RPMI8226 (cell line): ENCODE measurements around the gene NUP54.
A peak's percentile ranks its signal among the peaks of the same experiment; 100 is the strongest.

ENCODE experiments used
- DNase-seq: peaks from one replicate; pipeline ENCODE4 v3.0.0-alpha.2; 2015

NUP54 gene

DNA sequence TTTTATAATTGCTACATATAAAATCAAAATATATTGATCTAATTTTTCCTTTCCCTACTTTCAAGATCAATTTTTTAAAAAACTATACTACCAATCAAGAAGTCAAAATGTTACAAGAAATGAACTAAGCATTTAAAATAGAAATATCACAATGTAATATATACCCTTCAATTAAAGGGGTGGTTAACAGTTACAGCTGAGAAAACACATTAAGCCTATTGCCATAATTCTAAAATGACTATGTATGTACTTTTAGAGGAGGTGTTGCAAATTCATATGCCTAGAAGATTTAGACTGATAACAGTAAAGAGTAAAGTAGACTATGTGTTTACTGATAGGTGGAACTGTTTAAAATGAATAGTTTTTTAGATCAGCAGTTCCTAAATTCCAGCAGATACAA, 3.7 kb downstream of the NUP54 start:
- DNase-seq: no peak

- DNase-seq: no peak
Measured at GRCh38 chr4:76141241-76141640, 7.0 kb downstream of the NUP54 start.

DNA sequence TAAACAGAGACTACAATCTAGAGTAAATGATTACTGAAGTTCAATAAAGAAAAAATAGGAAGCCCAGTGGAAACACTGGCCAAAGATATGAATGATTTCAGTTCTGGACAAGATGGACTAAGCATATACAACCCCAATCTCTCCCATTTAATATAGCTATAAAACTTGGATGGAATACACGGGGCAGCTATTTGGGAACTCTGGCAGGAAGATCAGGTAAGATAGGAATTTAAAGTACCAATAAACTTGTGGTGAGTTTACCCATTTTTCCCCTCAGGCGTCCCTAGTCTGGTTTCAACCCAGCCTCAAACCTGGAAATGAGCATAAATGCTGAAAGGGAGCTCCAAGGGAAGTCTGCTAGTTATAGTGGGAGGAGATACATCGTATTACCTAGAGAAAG, 20.4 kb downstream of the NUP54 start:
- DNase-seq: no peak

DNA sequence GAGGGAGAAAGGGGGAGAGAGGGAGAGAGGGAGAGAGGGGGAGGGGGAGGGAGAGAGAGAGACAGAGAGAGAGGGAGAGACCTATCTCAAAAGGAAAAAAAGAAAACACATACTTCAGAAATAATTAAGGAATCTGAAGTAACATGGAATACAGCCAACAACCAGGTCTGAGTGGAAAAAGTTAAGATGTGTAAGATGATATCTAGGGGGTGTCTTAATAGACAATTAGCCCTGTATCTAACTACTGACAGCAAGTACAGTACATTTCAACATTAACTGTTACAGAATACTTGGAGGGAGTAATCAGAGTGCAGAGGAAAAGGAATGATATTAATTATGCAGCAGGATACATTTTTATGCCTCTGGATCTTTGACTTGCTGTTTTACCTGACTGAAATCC, 22.4 kb downstream of the NUP54 start:
- DNase-seq: no peak

- no peak for DNase-seq
Measured at GRCh38 chr4:76120199-76120598, 28.0 kb downstream of the NUP54 start.

GRCh38 chr4:76117536-76117935, 30.7 kb downstream of the NUP54 start:
- DNase-seq: no peak

DNA sequence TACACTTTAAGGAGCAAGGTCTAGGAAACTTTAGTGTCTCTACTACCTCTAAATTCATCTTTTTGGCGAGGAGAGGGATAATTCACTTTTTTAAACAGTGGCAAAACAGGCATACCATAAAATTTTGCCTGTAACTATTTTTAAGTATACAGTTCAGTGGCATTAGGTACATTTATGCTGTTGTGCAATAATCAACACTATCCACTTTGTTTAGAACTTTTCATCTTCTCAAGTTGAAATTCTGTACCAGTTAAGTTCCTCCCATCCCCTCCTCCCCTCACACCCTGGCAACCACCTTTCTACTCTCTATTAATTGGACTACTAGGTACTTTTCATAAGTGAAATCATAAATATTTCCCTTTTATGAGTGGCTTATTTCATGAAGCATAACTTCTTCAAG, 31.4 kb downstream of the NUP54 start:
- DNase-seq: no peak

DNA sequence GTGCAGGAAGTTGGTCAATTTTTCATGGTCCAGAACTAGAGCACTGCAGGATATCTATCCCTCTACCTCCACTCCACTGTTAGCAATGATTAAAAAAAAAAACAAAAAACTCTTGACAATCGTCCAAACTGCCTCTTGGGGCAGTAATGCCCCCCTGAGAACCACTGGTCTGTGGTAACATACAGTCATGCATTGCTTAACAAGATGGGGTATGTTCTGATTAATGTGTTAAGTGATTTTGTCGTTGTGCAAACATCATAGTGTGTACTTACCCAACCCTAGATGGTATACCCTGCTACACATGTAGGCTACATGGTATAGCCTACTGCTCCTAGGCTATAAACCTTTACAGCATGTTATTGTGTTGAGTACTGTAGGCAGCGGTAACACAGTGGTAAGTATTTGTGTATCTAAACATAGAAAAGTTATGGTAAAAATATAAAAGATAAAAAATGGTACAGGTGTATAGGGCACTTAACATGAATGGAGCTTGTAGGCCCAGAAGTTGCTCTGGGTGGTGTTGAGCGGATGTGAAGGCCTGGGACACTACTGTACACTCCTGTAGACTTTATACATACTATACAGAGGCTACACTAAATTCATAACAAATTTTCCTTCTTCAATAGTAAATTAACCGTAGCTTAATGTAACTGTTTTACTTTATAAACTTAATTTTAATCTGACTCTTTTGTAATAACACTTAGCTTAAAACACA, 39.6 kb downstream of the NUP54 start:
- peak; percentile 10 for DNase-seq

- no peak for DNase-seq
Measured at GRCh38 chr4:76106442-76106841, 41.8 kb downstream of the NUP54 start.

DNA sequence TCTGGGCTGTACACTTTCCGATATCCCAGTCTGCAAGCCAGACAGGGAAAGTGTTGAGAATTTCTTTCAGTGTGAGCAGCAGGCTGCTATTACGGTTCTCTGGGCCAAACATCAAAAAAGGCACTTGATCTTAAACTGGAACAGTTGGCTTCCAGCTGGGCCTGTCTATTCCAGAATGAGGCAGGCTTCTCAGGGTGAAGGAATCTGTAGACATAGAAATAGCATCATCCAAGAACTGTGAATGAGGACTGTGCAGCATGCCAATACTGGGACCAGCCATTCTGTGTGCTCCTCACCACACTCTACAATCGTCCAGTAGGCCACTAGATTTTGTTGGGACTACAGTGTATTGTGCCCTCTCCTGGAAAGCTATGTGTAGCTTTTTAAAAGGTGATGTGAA, 42.5 kb downstream of the NUP54 start:
- DNase-seq: no peak

- no peak for DNase-seq
Measured at GRCh38 chr4:76096076-76096475, 52.1 kb downstream of the NUP54 start.

- DNase-seq: no peak
Measured at GRCh38 chr4:76095568-76095967, 52.6 kb downstream of the NUP54 start.

- no peak for DNase-seq
Measured at GRCh38 chr4:76091052-76091451, 57.1 kb downstream of the NUP54 start.

DNA sequence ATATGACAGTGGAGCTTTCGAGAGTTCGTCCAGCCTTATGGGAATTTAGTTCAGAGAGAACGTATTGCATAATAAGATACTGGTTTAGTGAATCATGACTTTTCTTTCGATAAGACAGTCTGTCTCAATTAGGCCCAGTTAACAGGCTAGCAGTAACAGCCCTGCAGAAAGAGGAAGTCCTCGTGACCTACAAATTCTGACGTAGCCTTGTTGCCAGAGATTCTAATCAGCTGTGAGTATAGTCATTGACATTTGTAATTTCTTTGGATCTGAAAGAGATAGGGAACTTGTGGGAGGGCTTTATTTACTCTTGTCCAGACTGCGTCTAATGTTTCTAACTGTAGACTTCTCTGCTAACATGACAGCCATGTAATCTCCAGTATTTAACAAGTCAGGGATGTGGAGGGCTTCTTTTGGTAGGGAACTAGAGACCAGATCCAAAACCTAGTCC, 57.9 kb downstream of the NUP54 start:
- peak; percentile 39 for DNase-seq

DNA sequence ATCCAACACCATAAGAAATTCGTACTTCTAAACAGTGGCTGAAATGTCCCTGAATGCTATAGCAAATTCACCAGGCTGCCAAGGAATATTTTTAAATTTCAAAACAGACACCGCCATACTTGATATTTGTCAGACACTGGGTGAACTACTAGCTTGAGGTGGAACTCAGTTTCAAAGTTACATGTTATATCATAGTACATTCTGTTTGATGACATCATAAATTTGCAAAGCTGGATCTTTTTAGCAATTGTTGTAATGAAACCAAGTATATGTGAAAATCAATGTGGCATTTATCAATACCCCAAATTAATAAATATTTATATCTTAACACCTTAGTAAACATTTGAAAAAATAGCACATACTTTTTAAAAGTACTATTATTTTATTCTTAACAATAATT, 59.5 kb downstream of the NUP54 start:
- no peak for DNase-seq

DNA sequence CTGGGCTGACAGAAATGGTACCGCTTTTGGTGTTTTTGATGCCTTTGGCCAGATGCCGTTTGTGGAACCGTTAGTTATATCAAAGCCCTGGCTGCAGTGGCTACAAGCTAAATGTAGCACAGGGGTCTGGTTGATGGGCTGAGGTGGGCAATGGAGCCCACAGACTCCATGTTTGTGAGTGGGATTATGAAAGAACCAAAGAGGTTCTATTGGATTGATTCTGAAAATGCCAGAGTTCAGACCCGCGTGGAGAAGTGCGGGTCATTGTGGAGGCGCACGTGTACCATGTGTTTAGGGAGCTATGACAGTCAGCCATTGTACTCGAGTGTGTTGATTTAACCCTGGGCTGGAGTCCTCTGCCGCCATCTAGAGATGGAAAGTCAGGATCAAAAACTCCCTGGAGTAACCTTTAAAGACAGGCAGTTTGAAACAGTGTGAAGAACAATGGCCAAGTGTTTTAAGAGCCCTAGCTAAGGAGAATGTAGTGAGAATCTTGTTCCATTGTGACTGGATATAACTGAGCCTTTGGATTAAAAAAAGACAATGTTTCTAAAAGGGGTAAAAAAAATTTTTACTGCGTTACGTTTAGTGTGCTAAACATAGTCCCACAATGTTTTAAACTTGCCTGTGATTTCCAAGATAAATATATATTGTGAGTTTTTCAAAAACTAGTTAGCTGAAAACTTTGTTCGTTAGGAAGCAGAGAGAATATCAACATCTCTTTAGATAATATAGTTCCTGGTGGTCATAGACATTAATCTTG, 61.0 kb downstream of the NUP54 start:
- peak; percentile 68 for DNase-seq

DNA sequence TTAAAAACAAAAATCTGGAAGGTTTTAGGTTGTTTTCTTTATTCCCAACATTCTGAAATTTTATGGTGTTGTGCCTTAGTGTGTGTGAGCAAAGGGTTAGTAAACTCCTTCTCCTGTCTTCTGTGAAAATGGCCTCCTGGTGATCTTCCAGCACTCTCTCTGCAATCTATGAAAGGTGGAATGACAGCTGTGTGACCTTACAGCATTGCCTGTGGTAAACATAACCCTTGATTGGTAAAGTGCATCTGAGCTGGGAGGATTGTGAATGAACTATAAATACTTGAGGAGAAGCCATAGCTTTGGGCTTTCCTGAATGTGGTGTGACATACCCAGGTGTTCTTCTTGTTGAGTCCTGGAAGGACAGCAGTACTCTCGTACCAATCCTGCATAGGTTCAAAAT, 63.7 kb downstream of the NUP54 start:
- DNase-seq: no peak

- DNase-seq: no peak
Measured at GRCh38 chr4:76083386-76083988, 64.7 kb downstream of the NUP54 start.

DNA sequence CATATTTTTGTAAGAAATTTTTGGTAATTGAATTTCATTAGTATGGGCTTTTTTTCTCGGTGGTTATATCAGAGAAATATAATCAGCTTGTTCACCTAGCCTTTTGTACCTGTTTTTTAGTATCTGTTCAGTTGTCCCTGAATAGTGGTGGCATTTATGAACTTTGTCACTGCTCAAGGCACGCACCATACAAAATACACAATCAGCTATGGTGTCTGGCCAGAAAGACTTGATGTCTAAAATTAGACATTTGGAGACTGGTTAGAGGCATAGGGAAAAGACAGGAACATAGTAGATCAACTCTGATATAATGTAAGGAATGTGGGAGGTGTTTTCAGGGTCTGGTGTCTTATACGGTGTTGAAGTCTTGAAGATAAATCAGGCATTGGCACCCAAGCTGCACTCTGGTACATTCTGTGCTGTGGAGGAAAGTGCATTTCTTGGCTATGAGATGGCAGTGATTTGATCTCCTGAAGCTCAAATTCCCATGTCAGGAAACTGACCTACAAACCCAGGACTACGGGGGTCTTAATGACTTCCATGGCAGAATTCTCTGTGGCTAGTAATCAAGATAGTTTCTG, 70.1 kb downstream of the NUP54 start:
- DNase-seq: no peak

DNA sequence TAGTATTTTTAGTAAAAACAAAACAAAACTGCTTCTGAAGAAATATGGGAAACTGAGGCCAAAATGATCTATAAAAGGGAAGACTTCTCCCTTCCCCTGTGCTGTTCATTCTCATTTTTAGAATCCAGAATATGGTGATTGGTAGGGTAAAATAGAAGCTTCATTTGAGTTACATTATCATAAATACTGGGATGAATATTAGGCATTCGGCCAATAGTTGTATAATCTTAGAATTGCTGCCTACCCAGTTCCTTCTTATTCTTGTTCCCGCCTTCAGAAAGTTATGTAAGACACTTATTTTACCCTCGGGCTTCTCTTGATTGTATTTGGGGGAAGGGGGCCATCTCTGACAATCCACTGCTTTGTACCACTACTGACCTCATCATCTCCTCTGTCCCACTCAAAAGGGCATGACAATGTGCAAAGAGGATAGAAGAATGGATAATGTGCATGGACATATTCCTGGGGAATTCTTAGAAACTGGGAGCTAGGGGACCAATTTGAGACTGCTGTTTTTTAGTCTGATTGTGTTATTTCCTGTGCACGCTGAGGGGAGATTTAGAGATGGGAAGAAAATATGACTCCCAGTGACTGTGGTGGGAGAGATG, 73.1 kb downstream of the NUP54 start:
- DNase-seq: no peak

GRCh38 chr4:76074468-76074867, 73.7 kb downstream of the NUP54 start, which contains the start of gene ART3:
Gene ART3 (plus strand): TSS chr4:76074709. CDS start chr4:76075890, 1,181 bp downstream.
- no peak for DNase-seq

GRCh38 chr4:76072760-76073159, 75.4 kb downstream of the NUP54 start:
- DNase-seq: no peak

DNA sequence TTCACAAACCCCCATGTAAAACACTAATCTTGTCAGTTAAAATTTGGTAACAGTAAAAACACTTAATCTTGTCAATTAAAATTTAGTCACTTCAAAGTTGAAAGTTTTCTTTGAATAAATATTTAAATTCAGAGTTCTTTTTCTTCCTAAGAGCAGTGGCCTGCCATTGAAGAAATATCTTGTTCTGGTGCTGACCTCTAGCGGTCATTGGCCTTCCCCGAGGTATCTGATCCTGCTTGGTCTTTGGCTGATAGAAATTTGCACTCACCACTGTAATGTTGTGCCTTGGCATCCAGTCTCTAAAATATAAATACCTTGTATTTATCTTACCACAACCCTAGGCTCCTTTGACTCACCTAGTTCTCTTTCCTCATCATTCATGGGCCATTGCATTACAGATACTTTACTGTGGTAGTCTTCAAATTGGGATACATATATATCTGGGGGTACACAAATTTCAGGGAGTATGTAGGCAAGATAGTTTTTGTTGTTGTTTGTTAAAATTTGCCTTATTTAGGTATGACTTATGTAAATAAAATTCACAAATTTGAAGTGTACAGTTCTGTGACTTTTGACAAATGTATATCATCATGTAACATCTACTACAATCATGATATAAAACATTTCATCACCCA, 80.4 kb downstream of the NUP54 start:
- peak; percentile 75 for DNase-seq
